NOMO-1 treated with dmso at 0.1 percent for 144 hours (cell line): ENCODE data around the gene PDCD11.

Experiments
- DNase-seq: peaks from one replicate; lab custom pipeline; 2025; ENCODE audit not compliant: unreplicated experiment; lab: John Stamatoyannopoulos, UW

Gene PDCD11

DNA sequence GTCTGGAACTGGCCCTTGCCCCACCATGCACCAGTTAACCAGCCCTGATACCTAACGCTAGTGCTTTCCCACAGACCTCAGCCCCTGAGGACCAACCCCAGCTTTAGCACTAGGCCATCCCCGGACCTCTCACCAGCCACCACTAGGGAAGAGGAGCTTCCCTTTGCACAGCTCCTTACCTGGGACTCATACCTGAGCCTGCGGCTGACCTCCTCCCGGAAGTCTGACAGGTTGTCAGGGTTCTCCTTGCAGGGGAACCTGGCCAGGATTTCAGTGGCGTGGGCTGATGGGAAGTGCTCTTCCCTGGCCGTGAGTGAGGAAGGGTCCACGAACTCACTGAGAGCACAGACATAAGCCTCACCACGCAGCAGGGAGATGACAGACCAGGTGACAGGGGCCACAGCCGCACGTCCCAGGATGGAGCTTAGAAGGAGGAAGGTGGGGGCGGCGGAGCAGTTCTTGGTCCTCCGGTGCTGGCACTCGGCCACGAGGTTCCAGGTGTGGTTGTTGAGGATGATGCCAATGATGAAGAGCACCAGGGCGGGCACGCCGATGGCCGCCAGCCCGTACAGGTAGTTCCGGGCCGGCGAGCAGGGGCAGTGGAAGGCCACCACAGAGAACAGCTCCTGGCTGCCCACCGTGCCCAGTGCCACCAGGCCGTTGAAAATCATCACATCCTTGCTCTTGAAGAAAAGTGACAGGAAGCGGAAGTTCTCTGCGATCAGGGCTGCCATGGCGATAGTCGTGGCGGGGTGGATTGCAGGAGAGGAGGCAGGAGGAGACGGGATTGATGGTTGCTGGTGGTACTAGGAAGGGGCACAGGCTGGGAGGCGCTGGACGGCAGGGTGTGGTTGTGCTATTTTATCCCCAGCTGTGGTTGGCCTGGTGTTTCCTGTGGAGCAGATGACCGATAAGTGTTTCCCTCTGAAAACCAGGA lies 53.0 kb downstream of the PDCD11 start:
- DNase-seq, result no peak

- no peak for DNase-seq
These were observed 53.8 kb downstream of the PDCD11 start for GRCh38 chr10:103450201-103450695.

GRCh38 chr10:103451091-103451813 lies 54.8 kb downstream of the PDCD11 start:
- no peak for DNase-seq

DNA sequence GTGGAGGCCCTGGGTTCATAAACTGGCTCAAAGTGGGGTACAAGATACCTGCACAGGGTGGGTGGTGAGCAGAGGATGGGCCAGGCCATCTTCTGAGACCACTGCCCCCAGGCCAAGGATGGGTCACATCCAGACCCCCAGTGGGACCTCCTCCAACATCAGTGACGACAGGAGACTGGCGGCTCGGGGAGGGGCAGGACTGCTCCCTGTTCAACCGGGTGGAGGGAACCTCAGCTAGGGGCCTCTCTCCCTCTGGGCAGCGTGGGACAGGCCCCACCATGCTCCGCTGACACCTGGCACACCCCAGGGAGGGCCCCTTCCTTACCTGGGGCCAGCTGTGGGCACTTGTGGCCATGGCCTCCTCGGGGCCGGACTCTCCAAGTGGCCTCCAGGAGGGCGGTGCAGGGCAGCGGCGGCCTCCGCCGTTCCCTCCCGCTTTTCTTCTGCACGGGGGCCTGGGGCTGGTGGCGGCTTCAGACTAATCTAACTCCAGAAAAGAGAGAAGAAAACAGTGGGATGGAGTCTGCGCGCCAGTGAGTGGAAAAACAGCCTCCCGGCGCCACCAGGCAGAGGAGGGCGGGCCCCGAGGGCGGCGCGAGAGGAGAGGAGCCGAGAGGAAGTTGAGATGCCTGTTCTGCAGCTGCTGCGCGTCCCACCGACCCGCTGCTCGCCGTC lies 55.5 kb downstream of the PDCD11 start, which contains the start of gene CALHM2:
CALHM2 (minus strand) TSS at position 540 of the 675 bp plus-strand sequence. CDS start 2,429 bp downstream, outside the sequence.
- DNase-seq, result peak; percentile 40

- no peak for DNase-seq
These were observed 56.2 kb downstream of the PDCD11 start for GRCh38 chr10:103452506-103453230.

DNA sequence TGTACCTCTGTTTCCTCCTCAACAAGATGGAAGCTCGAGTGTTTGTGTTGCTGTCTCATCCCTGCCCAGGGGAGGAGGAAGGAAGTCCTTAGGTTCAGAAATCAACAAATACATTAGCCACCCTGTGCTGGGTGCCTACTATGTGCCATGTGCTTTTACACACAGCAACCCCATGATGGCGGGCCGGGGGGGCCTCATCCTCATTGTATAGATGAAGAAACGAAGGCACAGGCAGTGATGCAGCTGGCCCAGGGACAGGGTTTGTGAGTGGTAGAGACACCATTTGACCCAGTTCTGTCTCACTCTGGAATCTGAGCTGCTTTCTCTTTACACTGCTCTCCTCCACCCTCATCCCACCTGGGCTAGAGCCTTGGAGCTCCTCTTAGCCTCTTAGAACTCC lies 57.6 kb downstream of the PDCD11 start:
- DNase-seq, result no peak

DNA sequence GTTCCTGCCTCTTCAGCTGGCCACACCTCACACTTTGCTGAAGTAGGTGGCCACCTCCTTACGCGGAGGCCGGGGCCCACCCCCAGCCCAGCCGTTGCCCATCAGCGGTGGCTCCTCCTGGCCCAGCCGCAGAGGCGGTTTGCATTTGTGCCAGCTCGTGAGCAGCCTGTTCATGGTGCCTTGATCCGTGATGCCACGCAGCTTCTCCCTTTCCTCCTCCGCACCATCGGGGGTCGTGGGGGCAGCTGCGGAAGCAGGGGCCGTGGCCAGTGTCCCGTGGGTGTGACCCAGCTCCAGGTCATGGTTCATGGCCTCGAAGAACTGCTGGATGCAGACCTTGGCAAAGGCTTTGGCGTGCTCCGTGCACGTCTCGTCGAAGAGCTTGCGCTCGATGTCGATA lies 58.8 kb downstream of the PDCD11 start:
- no peak for DNase-seq

DNA sequence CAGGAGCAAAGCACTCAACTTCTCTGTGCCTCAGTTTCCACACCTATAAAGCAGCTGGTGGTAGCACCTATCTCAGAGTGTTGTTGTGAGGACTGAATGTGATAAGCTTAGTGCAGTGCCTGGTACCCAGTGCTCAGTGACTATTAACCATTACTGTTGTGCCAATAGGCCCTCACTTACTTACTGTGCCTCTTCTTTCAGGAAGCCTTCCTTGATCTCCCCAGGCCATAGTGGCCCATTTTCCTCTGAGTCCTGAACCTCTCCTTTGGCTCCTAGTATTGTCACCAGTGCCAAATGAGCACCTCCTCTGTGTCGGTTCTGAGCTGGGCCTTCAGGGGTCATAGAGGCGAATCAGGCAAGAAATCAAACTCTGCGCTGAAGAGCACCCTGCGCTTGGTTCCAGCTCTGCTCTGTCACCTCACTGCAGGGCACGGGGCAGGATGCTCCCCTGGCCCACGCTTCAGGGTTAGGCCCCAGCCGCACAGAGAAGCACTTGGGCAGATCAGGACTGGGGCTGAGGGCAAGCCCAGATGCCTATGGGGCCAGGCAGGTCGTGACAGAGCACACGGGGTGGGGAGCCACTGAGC lies 59.7 kb downstream of the PDCD11 start:
- no peak for DNase-seq

- DNase-seq, result no peak
These were observed 60.8 kb downstream of the PDCD11 start for GRCh38 chr10:103457176-103457712.

GRCh38 chr10:103457896-103458583 lies 61.6 kb downstream of the PDCD11 start:
- DNase-seq, result no peak

- DNase-seq, result no peak
These were observed 62.3 kb downstream of the PDCD11 start, which contains the start of gene CALHM1 for GRCh38 chr10:103458720-103459119. CALHM1 (minus strand) TSS chr10:103458900; CDS start chr10:103458751, 149 bp downstream.

GRCh38 chr10:103459615-103460014 lies 63.2 kb downstream of the PDCD11 start:
- no peak for DNase-seq

- DNase-seq, result no peak
These were observed 67.1 kb downstream of the PDCD11 start for GRCh38 chr10:103463499-103463898.

GRCh38 chr10:103465411-103466179 lies 69.2 kb downstream of the PDCD11 start:
- no peak for DNase-seq

DNA sequence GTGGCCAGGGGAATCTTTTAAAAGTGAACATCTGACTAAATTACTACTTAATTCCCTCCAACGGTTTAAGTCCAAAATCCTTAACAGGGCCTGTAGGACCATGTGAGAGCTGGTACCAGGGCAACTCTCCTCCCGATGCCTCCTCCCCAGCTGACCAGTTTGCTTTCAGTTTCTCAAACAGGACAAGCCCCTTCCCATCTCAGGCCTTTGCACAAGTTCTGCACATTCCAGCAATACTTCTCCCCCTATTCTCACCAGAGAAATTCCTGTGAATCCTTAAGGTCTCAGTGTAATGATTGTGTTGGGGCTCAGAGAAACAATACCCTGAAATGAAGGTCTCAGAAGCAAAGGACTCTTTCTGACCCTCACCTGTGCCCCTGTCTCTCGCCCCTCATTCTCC lies 70.3 kb downstream of the PDCD11 start:
- no peak for DNase-seq

DNA sequence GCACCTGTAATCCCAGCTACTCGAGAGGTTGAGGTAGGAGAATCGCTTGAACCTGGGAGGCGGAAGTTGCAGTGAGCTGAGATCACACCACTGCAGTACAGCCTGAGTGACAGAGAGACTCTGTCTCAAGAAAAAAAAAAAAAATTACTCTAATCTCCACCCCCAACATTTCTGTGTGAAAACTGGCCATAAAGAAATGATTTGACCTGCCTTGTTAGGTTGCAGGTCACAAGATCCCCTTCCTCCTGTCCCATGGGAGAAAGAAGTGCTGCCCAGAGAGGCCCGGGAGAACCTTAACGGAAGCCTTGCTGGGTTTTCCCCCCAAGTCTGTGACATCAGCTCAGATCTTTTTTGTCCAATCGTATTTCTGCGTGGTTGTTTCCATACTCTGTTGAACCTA lies 71.0 kb downstream of the PDCD11 start:
- DNase-seq, result no peak

DNA sequence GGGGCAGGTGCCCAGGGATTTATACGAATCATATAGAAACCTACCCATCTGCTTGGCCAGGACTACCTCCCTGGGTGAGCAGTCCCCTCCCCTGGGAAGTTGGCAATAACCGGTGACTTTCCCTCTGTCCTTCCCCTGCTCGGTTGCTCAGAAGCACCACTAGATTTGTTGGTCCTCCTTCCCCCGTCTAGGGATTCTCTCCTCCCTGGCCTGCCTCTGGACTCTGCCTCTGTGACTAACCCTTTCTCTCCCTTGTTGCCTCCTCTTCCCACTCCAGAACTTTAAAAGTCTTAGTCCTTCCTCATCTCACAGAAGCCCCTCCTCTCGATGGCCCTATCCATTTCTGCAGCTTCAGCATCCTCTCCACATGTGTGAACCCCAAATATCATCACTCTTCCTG lies 72.8 kb downstream of the PDCD11 start:
- no peak for DNase-seq
